Esophagus muscularis mucosa (tissue), 3 donors: ENCODE results near the gene MYO1C.
A peak's percentile ranks its signal among the peaks of the same experiment; 100 is the strongest.

Experiments used
- CTCF ChIP-seq, 3 experiments: fragments of 200-600 bp in 2 of 3; fragments of 450-650 bp in 1 of 3; sonication (generic) in 2 of 3; IDR thresholded peaks; one replicate each; pipeline ENCODE4 v1.5.1; 2017 to 2019; ENCODE audit warnings: antibody characterized with exemption in 3 of 3, mild to moderate bottlenecking in 2 of 3, moderate library complexity in 1 of 3
- POLR2AphosphoS5 ChIP-seq, 2 donors: sonication (generic); formaldehyde crosslinking; IDR thresholded peaks; one replicate each; pipeline ENCODE4 v1.6.1; 2017; ENCODE audit warnings: antibody characterized with exemption in 2 of 2

GRCh38 chr17:1487939-1488825, 4.3 kb downstream of the MYO1C start:
- TF ChIP-seq CTCF (IDR thresholded peaks at IDR 0.05) (peak; percentile 14 to 24 (median 24)), POLR2AphosphoS5 (IDR thresholded peaks at IDR 0.05) (peak in 1 of 2 donors; percentile 83)
